WERI-Rb-1 (cell line): ENCODE results near the gene MACROD2.

ENCODE experiments used
- DNase-seq: peaks from one replicate; pipeline ENCODE4 v3.0.0-alpha.2; 2020
- H3K27ac ChIP-seq: fragments of 250-450 bp; sonication (Bioruptor Pico); 2 replicates; pipeline ENCODE4 v1.5.1; 2020; ENCODE audit warnings: mild to moderate bottlenecking, moderate library complexity
- H3K27me3 ChIP-seq: fragments of 250-450 bp; sonication (Bioruptor Pico); 2 replicates; pipeline ENCODE4 v1.5.1; 2021; ENCODE audit warnings: mild to moderate bottlenecking, low read depth, moderate library complexity; ENCODE audit not compliant: insufficient read depth, severe bottlenecking
- H3K36me3 ChIP-seq: fragments of 250-450 bp; sonication (Bioruptor Pico); 2 replicates; pipeline ENCODE4 v1.5.1; 2020; ENCODE audit warnings: mild to moderate bottlenecking, moderate library complexity
- H3K4me3 ChIP-seq: 2 replicates; pipeline ENCODE4 v1.5.1; 2011; ENCODE audit warnings: low read depth, mild to moderate bottlenecking, control low read depth, low read length
- H3K9me3 ChIP-seq: fragments of 250-450 bp; sonication (Bioruptor Pico); 2 replicates; pipeline ENCODE4 v1.5.1; 2021; ENCODE audit warnings: mild to moderate bottlenecking, moderate library complexity; ENCODE audit not compliant: severe bottlenecking
- TF ChIP-seq, protein P1 (sequence below): IDR thresholded peaks from 2 replicates; pipeline ENCODE4 v1.5.1; 2011; ENCODE audit warnings: low read depth, mild to moderate bottlenecking, control low read depth, inconsistent platforms, low read length

Gene MACROD2

DNA sequence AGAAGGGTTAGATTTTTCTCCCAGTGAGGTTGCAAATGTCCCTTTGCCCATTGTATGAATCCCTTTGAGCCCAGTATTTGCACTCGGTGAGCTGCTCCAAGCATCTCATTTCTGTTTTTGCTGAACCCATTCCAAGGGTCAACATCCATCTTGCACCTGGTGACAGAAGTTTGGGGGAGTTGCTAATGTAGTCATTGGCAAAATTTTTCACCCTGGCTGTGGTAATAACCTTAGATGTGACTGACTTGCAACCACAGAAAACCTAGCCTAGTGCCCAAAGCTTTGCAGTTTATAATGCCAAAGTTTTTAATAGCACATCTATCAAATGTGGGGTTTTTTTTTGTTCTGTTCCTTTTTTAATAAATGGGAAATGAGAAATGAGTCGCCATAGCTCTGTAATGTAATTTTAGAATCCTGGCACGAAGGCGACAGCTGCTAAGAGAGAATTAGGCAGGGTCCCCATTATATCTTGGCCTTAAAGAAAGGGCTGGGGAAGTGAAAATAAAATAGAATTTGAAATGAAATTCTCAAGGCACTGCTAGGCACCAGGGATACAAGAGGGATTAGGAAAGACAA, 1895.2 kb downstream of the MACROD2 start:
- Histone ChIP-seq H3K36me3 (no peaks in the 10 kb centered on the region), H3K27me3 (no peaks in the 10 kb centered on the region), H3K27ac (no peak overlapping the region), H3K4me3 (no peak overlapping the region), H3K9me3 (peaks cover 5% of the 10 kb centered on the region)
- TF ChIP-seq, protein P1, sequence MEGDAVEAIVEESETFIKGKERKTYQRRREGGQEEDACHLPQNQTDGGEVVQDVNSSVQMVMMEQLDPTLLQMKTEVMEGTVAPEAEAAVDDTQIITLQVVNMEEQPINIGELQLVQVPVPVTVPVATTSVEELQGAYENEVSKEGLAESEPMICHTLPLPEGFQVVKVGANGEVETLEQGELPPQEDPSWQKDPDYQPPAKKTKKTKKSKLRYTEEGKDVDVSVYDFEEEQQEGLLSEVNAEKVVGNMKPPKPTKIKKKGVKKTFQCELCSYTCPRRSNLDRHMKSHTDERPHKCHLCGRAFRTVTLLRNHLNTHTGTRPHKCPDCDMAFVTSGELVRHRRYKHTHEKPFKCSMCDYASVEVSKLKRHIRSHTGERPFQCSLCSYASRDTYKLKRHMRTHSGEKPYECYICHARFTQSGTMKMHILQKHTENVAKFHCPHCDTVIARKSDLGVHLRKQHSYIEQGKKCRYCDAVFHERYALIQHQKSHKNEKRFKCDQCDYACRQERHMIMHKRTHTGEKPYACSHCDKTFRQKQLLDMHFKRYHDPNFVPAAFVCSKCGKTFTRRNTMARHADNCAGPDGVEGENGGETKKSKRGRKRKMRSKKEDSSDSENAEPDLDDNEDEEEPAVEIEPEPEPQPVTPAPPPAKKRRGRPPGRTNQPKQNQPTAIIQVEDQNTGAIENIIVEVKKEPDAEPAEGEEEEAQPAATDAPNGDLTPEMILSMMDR, result no peak
- DNase-seq, result no peak

DNA sequence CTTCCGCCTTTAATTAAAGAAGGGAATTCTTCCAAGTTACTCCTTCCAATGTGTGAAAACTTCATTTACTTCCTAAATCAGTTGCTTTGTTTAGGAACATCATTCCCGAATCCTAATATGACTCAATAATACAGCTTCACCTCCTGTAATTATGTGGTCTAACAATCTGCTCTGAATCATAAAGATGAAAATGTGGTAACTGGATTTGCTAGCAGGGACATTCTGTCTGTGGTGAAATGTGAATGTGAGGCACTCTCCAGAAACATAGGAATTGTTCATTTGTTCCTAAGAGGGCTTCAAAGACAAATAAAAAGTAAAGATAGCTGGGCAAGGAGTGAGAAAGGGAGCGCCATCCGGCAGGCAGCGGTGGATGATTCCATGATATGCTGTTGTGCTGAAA, 1899.8 kb downstream of the MACROD2 start:
- Histone ChIP-seq H3K36me3 (no peaks in the 10 kb centered on the region), H3K27ac (no peak overlapping the region), H3K9me3 (no peaks in the 10 kb centered on the region), H3K4me3 (no peak overlapping the region), H3K27me3 (no peaks in the 10 kb centered on the region)
- TF ChIP-seq, protein P1, result no peak
- no peak for DNase-seq

DNA sequence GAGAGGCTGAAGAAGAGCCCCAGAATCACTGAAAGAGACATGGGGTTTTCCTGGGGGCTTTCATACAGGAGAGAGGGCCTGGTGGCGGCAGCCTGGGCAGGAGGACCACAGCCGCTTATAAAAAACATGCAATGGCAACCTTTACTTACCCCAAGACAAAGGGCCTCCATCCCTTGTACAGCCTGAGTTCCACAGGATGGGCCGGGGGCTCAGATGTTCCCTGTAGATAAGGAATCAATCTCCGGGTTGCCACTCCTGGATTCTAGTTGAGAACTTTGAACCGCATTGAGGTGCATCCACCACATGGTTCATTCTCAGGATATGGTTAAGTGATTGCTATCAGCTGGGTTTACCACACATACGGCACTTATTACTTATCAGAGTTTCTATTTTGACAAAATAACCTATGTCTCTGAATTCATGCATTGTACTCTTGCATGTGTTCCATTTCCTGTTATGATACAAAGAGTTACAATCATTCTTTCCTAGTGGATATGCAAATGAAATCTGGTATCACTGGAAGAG, 1900.3 kb downstream of the MACROD2 start:
- Histone ChIP-seq H3K4me3 (no peak overlapping the region), H3K9me3 (no peaks in the 10 kb centered on the region), H3K27me3 (no peaks in the 10 kb centered on the region), H3K36me3 (no peaks in the 10 kb centered on the region), H3K27ac (no peak overlapping the region)
- no peak for DNase-seq
- TF ChIP-seq, protein P1, result no peak

DNA sequence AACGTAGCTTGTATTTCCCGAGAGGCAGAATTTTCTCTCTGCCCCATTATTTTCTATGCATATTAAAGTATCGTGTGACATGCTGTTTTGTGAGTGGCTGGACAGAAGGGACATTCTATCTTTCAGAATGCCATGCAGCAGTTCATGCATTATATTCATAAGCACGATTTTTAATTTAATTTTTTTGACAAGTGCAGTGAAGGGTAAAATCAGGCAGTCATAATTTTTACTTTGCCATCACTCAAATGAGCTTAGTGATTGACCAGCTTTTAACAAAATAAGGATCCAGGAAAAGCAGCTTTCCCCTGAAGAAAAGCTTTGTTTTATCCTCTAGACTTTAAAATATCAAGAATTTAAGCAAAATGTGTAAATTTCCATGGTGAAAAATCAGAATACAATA, 1904.7 kb downstream of the MACROD2 start:
- Histone ChIP-seq H3K27ac (no peak overlapping the region), H3K9me3 (no peaks in the 10 kb centered on the region), H3K27me3 (no peaks in the 10 kb centered on the region), H3K4me3 (no peak overlapping the region), H3K36me3 (no peaks in the 10 kb centered on the region)
- DNase-seq, result no peak
- TF ChIP-seq, protein P1, result no peak

DNA sequence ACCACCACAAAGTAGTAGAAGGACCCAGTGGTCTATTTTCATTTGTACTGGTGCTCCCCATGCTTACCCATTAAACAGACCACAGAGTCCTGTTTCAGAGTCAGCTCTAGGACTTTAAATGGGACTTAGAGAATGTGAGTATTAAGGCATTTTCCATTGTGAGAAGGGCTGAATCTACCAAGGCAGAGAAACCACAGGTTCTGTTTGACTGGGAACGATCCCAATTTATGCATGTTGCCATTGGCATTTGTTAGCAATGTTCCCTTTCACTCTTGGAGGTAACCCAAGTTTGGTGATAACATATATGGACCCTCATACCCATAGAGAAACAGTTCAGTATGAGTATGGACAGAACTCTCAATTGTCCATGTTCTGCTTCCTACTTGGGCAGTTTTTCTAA, 1905.1 kb downstream of the MACROD2 start:
- Histone ChIP-seq H3K9me3 (no peaks in the 10 kb centered on the region), H3K27ac (no peak overlapping the region), H3K4me3 (no peak overlapping the region), H3K36me3 (no peaks in the 10 kb centered on the region), H3K27me3 (no peaks in the 10 kb centered on the region)
- TF ChIP-seq, protein P1, result no peak
- no peak for DNase-seq

DNA sequence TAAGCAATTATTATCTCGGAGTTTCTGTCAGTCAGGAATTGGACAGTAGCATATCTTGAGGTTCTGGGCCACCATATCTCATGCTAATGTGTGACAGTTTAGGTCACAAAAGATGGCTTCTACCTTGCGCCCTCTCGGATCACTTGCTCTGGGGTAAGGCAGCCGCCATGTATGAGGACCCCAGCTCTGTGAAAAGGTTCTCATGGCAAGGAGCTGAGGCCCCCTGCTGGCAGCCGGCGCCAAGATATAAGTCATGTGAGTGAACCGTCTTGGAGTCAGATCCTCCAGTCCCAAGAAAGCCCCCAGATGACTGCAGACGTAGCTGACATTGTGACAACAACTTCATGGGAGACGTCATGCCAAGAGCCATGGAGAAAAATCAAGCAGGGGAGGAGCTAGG, 1907.2 kb downstream of the MACROD2 start:
- TF ChIP-seq, protein P1, result peak; percentile 73
- H3K36me3 ChIP-seq, result no peaks in the 10 kb centered on the region

More for the DNA sequence above, 1907.2 kb downstream of the MACROD2 start:
- DNase-seq, result peak; percentile 71
- no peaks in the 10 kb centered on the region for H3K9me3 ChIP-seq
- no peaks in the 10 kb centered on the region for H3K27me3 ChIP-seq
- no peak overlapping the region for H3K27ac ChIP-seq
- H3K4me3 ChIP-seq, result no peak overlapping the region
